Lower leg skin (tissue), 3 donors: ENCODE measurements around the gene PAXX.

Source experiments
- POLR2A ChIP-seq, 2 donors: fragments of 450-650 bp; IDR thresholded peaks; one replicate each; pipeline ENCODE4 v1.6.1; 2016 to 2017; ENCODE audit warnings: antibody characterized with exemption in 2 of 2, mild to moderate bottlenecking in 1 of 2, moderate library complexity in 1 of 2
- TF ChIP-seq, protein P1 (sequence below), 3 donors: fragments of 450-650 bp; IDR thresholded peaks; one replicate each; pipeline ENCODE4 v1.5.1; 2016; ENCODE audit warnings: antibody characterized with exemption in 3 of 3, mild to moderate bottlenecking in 3 of 3, moderate library complexity in 2 of 3

DNA sequence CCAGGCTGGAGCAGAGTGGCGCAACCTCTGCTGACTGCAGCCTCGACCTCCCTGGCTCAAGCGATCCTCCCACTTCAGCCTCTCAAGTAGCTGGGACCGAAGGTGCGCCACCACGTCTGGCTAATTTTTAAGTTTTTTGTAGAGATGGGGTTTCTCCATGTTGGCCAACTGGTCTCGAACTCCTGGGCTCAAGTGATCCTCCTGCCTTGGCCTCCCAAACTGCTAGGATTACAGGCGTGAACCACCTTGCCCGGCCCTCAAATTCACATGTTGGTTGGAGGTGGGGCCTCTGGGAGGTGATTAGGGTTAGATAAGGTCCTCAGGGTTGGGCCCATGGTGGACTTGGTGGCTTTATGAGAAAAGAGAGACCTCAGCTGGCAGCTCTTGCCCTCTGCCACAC lies 30.1 kb upstream of the PAXX start:
- TF ChIP-seq, protein P1, sequence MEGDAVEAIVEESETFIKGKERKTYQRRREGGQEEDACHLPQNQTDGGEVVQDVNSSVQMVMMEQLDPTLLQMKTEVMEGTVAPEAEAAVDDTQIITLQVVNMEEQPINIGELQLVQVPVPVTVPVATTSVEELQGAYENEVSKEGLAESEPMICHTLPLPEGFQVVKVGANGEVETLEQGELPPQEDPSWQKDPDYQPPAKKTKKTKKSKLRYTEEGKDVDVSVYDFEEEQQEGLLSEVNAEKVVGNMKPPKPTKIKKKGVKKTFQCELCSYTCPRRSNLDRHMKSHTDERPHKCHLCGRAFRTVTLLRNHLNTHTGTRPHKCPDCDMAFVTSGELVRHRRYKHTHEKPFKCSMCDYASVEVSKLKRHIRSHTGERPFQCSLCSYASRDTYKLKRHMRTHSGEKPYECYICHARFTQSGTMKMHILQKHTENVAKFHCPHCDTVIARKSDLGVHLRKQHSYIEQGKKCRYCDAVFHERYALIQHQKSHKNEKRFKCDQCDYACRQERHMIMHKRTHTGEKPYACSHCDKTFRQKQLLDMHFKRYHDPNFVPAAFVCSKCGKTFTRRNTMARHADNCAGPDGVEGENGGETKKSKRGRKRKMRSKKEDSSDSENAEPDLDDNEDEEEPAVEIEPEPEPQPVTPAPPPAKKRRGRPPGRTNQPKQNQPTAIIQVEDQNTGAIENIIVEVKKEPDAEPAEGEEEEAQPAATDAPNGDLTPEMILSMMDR (IDR thresholded peaks at IDR 0.05), result no peak
- no peak for TF ChIP-seq POLR2A (IDR thresholded peaks at IDR 0.05)
